ENCODE measurements around the gene ABHD15.

Gene ABHD15

DNA sequence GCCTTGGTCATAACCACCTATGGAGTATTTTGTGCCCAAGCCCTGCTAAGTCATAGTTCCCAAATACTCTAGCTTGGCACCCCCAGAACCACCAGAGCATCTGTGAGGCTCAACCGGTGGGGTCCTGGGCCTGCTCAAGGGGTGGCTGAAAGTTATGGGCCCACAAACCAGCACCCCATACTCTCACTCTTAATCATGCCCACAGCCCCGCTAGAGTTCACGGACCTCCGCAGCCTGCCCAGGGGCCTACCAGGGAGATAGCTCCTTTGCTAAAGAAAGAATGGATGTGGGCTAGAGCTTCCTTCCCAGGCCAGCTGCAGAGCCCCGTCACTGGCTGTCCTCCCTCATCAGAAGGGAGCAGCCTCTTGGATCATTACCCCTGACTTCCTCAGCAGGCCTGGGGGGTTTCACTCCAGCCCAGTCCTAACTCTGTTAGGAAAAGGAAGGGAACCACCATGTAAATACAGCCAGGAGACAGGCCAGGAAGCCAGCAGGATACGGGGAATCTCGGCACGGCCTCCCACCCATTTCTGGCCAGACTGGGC is 21.3 kb upstream of the ABHD15 start:
- ATAC-seq, result no peak
- peak; percentile 96 for TF ChIP-seq ZNF70 (CRISPR knock-in tag; IDR thresholded peaks at IDR 0.05)
- TF ChIP-seq, protein P1, sequence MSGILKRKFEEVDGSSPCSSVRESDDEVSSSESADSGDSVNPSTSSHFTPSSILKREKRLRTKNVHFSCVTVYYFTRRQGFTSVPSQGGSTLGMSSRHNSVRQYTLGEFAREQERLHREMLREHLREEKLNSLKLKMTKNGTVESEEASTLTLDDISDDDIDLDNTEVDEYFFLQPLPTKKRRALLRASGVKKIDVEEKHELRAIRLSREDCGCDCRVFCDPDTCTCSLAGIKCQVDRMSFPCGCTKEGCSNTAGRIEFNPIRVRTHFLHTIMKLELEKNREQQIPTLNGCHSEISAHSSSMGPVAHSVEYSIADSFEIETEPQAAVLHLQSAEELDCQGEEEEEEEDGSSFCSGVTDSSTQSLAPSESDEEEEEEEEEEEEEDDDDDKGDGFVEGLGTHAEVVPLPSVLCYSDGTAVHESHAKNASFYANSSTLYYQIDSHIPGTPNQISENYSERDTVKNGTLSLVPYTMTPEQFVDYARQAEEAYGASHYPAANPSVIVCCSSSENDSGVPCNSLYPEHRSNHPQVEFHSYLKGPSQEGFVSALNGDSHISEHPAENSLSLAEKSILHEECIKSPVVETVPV (CRISPR knock-in tag; IDR thresholded peaks at IDR 0.05), result no peak

DNA sequence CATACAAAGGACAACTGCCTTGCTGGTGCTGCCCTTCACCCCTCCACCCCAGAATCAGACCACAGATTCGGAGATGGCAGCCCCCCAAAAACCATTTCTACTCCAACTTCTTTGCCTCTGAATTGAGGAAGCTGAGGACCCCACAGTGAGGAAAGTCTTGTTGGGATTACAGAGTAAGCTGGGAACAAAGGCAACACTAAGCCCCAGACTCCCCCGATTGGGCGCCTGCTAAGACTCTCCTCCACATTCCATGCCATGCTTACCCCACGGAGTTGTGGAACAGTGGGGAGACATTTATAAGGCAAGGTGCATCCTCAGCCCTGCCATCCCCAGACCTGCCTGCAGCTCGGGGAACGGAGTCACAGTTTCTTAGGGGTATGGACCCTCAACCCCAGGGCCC is 20.8 kb upstream of the ABHD15 start:
- no peak for ATAC-seq
- no peak for TF ChIP-seq ZFP3 (CRISPR knock-in tag; IDR thresholded peaks at IDR 0.05)
- TF ChIP-seq, protein P2, sequence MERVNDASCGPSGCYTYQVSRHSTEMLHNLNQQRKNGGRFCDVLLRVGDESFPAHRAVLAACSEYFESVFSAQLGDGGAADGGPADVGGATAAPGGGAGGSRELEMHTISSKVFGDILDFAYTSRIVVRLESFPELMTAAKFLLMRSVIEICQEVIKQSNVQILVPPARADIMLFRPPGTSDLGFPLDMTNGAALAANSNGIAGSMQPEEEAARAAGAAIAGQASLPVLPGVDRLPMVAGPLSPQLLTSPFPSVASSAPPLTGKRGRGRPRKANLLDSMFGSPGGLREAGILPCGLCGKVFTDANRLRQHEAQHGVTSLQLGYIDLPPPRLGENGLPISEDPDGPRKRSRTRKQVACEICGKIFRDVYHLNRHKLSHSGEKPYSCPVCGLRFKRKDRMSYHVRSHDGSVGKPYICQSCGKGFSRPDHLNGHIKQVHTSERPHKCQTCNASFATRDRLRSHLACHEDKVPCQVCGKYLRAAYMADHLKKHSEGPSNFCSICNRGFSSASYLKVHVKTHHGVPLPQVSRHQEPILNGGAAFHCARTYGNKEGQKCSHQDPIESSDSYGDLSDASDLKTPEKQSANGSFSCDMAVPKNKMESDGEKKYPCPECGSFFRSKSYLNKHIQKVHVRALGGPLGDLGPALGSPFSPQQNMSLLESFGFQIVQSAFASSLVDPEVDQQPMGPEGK (CRISPR knock-in tag; IDR thresholded peaks at IDR 0.05; ENCODE audit: borderline replicate concordance), result no peak
- no peak for TF ChIP-seq ZNF8 (CRISPR knock-in tag; IDR thresholded peaks at IDR 0.05)
- no peak for TF ChIP-seq ISL1 (CRISPR knock-in tag; IDR thresholded peaks at IDR 0.05)
- TF ChIP-seq, protein P3, sequence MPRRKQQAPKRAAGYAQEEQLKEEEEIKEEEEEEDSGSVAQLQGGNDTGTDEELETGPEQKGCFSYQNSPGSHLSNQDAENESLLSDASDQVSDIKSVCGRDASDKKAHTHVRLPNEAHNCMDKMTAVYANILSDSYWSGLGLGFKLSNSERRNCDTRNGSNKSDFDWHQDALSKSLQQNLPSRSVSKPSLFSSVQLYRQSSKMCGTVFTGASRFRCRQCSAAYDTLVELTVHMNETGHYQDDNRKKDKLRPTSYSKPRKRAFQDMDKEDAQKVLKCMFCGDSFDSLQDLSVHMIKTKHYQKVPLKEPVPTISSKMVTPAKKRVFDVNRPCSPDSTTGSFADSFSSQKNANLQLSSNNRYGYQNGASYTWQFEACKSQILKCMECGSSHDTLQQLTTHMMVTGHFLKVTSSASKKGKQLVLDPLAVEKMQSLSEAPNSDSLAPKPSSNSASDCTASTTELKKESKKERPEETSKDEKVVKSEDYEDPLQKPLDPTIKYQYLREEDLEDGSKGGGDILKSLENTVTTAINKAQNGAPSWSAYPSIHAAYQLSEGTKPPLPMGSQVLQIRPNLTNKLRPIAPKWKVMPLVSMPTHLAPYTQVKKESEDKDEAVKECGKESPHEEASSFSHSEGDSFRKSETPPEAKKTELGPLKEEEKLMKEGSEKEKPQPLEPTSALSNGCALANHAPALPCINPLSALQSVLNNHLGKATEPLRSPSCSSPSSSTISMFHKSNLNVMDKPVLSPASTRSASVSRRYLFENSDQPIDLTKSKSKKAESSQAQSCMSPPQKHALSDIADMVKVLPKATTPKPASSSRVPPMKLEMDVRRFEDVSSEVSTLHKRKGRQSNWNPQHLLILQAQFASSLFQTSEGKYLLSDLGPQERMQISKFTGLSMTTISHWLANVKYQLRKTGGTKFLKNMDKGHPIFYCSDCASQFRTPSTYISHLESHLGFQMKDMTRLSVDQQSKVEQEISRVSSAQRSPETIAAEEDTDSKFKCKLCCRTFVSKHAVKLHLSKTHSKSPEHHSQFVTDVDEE (CRISPR knock-in tag; IDR thresholded peaks at IDR 0.05), result no peak
- TF ChIP-seq SNAI2 (CRISPR knock-in tag; IDR thresholded peaks at IDR 0.05), result no peak
- TF ChIP-seq PPARA (CRISPR knock-in tag; IDR thresholded peaks at IDR 0.05; ENCODE audit: borderline replicate concordance), result no peak
- TF ChIP-seq OSR1 (CRISPR knock-in tag; IDR thresholded peaks at IDR 0.05), result no peak
- TF ChIP-seq, protein P4, sequence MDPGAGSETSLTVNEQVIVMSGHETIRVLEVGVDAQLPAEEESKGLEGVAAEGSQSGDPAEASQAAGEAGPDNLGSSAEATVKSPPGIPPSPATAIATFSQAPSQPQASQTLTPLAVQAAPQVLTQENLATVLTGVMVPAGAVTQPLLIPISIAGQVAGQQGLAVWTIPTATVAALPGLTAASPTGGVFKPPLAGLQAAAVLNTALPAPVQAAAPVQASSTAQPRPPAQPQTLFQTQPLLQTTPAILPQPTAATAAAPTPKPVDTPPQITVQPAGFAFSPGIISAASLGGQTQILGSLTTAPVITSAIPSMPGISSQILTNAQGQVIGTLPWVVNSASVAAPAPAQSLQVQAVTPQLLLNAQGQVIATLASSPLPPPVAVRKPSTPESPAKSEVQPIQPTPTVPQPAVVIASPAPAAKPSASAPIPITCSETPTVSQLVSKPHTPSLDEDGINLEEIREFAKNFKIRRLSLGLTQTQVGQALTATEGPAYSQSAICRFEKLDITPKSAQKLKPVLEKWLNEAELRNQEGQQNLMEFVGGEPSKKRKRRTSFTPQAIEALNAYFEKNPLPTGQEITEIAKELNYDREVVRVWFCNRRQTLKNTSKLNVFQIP (CRISPR knock-in tag; IDR thresholded peaks at IDR 0.05; ENCODE audit: borderline replicate concordance, low read depth), result no peak
- TF ChIP-seq TOX (CRISPR knock-in tag; IDR thresholded peaks at IDR 0.05; ENCODE audit: borderline replicate concordance), result no peak
- TF ChIP-seq ZFP30 (CRISPR knock-in tag; IDR thresholded peaks at IDR 0.05), result no peak
- TF ChIP-seq BACH2 (CRISPR knock-in tag; IDR thresholded peaks at IDR 0.05; ENCODE audit: borderline replicate concordance), result no peak

DNA sequence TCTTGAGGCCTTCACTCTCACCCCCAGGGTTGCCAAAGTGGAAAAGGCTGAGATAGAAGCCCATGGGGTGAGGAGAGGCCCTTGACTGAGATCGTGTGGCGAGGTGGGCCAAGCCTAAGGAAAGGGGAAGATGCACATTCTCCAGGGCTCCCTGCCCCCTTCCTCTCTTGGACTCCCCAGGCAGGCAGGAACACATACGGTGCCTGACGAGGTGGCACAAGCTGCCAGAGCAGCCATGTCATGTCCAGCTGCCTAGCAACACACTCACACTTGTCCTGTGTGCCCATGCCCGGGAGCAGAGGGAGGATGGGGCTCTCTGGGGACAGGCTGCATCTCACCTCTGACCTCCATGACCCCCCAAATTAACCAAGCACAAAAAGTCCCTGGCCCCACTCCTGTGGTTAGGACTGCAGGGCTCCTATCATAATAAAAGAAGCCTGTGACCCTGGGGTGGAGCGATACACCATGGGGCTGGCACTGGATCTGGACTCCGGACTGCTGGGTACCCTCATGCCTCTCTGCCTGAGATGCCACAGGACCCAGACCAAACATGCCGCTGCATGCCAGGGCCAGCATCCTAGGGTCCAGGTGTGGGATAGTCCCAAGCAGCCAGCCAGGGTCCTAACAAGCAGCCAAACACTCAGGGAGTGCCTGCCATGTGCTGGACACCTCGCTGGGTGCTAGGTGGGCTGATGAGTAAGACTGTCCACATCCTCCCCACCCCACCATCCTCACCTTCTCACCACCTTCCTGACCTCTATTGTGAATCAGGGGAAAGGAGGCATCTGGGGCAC is 20.0 kb upstream of the ABHD15 start:
- ATAC-seq, result no peak
- TF ChIP-seq OSR1 (CRISPR knock-in tag; IDR thresholded peaks at IDR 0.05) (no peak), ZNF8 (CRISPR knock-in tag; IDR thresholded peaks at IDR 0.05) (no peak), RARB (CRISPR knock-in tag; IDR thresholded peaks at IDR 0.05) (no peak), TCF4 (CRISPR knock-in tag; IDR thresholded peaks at IDR 0.05; ENCODE audit: borderline replicate concordance) (no peak), SNAI2 (CRISPR knock-in tag; IDR thresholded peaks at IDR 0.05) (no peak), ARNTL (CRISPR knock-in tag; IDR thresholded peaks at IDR 0.05; ENCODE audit: borderline replicate concordance, low read depth) (no peak), ZNF70 (CRISPR knock-in tag; IDR thresholded peaks at IDR 0.05) (no peak), ZFP30 (CRISPR knock-in tag; IDR thresholded peaks at IDR 0.05) (no peak), CSDC2 (CRISPR knock-in tag; IDR thresholded peaks at IDR 0.05) (no peak)
- TF ChIP-seq, protein P2 (CRISPR knock-in tag; IDR thresholded peaks at IDR 0.05; ENCODE audit: borderline replicate concordance), result no peak
- TF ChIP-seq, protein P3 (CRISPR knock-in tag; IDR thresholded peaks at IDR 0.05), result no peak
- TF ChIP-seq, protein P4 (CRISPR knock-in tag; IDR thresholded peaks at IDR 0.05; ENCODE audit: borderline replicate concordance, low read depth), result no peak

All from SK-N-SH treated with all-trans-retinoic acid at 6 μM for 48 hours (cell line).